H9 (cell line): Measurements from ENCODE around the gene SGTA. TPM values are rescaled to one million over a fixed set of nuclear protein-coding genes. Genes with fewer than 3 reads are reported as not detected.

Experiments
- DNase-seq: peaks from one replicate; pipeline ENCODE4 v3.0.0-alpha.2; 2017
- H2AFZ ChIP-seq: one replicate; pipeline ENCODE4 v1.6.1; 2013; ENCODE audit warnings: mild to moderate bottlenecking, low read length, control low read depth, moderate library complexity
- H2AK5ac ChIP-seq: 2 replicates; pipeline ENCODE4 v1.6.1; 2013; ENCODE audit warnings: low read length, control low read depth, mixed read lengths; ENCODE audit not compliant: insufficient read length
- H2BK120ac ChIP-seq: one replicate; pipeline ENCODE4 v1.6.1; 2013; ENCODE audit warnings: low read depth, mild to moderate bottlenecking, low read length, control low read depth, inconsistent platforms; ENCODE audit not compliant: poor library complexity, severe bottlenecking
- H2BK12ac ChIP-seq: 2 replicates; pipeline ENCODE4 v1.6.1; 2013; ENCODE audit warnings: low read length, control low read depth, mixed read lengths, low read depth; ENCODE audit not compliant: insufficient read length
- H2BK15ac ChIP-seq: 2 replicates; pipeline ENCODE4 v1.6.1; 2013; ENCODE audit warnings: low read depth, low read length, control low read depth
- H2BK20ac ChIP-seq: one replicate; pipeline ENCODE4 v1.6.1; 2013; ENCODE audit warnings: low read depth, mild to moderate bottlenecking, low read length, control low read depth, inconsistent platforms; ENCODE audit not compliant: poor library complexity, severe bottlenecking
- H2BK5ac ChIP-seq: 2 replicates; pipeline ENCODE4 v1.6.1; 2013; ENCODE audit warnings: low read length, control low read depth, mixed read lengths; ENCODE audit not compliant: insufficient read length
- H3K14ac ChIP-seq: 2 replicates; pipeline ENCODE4 v1.6.1; 2013; ENCODE audit warnings: low read length, control low read depth; ENCODE audit not compliant: insufficient read depth
- H3K18ac ChIP-seq: 2 replicates; pipeline ENCODE4 v1.6.1; 2013; ENCODE audit warnings: low read depth, mild to moderate bottlenecking, mixed read lengths, low read length, control low read depth; ENCODE audit not compliant: insufficient read length
- H3K23ac ChIP-seq: 2 replicates; pipeline ENCODE4 v1.6.1; 2013; ENCODE audit warnings: low read length, control low read depth, mixed read lengths, low read depth; ENCODE audit not compliant: insufficient read length
- H3K23me2 ChIP-seq: 2 replicates; pipeline ENCODE4 v1.6.1; 2013; ENCODE audit warnings: low read depth, mild to moderate bottlenecking, mixed read lengths, low read length, control low read depth; ENCODE audit not compliant: insufficient read length, poor library complexity, severe bottlenecking
- H3K27ac ChIP-seq: 2 replicates; pipeline ENCODE4 v1.5.1; 2013; ENCODE audit warnings: low read length, control low read depth, mixed read lengths, low read depth; ENCODE audit not compliant: insufficient read length
- H3K27me3 ChIP-seq: 2 replicates; pipeline ENCODE4 v1.6.1; 2013; ENCODE audit warnings: low read length, control low read depth, inconsistent platforms; ENCODE audit not compliant: insufficient read depth
- H3K4ac ChIP-seq: 2 replicates; pipeline ENCODE4 v1.6.1; 2013; ENCODE audit warnings: low read depth, mild to moderate bottlenecking, control low read depth, inconsistent platforms, low read length, moderate library complexity
- H3K4me1 ChIP-seq: 2 replicates; pipeline ENCODE4 v1.6.1; 2013; ENCODE audit warnings: low read length, control low read depth, inconsistent platforms; ENCODE audit not compliant: insufficient read depth
- H3K4me2 ChIP-seq: 2 replicates; pipeline ENCODE4 v1.6.1; 2013; ENCODE audit warnings: low read length, control low read depth, mixed read lengths; ENCODE audit not compliant: insufficient read length, insufficient read depth
- H3K56ac ChIP-seq: 2 replicates; pipeline ENCODE4 v1.6.1; 2013; ENCODE audit warnings: low read depth, mild to moderate bottlenecking, mixed read lengths, low read length, control low read depth; ENCODE audit not compliant: insufficient read length
- H3K79me1 ChIP-seq: 2 replicates; pipeline ENCODE4 v1.6.1; 2013; ENCODE audit warnings: low read depth, mild to moderate bottlenecking, moderate library complexity, low read length, control low read depth, inconsistent platforms; ENCODE audit not compliant: insufficient read depth, poor library complexity, severe bottlenecking
- H3K79me2 ChIP-seq: 2 replicates; pipeline ENCODE4 v1.6.1; 2013; ENCODE audit warnings: low read length, control low read depth, inconsistent platforms; ENCODE audit not compliant: insufficient read depth
- H3K9ac ChIP-seq: 2 replicates; pipeline ENCODE4 v1.6.1; 2013; ENCODE audit warnings: low read length, control low read depth, mixed read lengths; ENCODE audit not compliant: insufficient read length; ENCODE audit errors: extremely low read depth
- H3K9me3 ChIP-seq: one replicate; pipeline ENCODE4 v1.6.1; 2013; ENCODE audit warnings: low read depth, low read length, inconsistent platforms; ENCODE audit not compliant: control insufficient read depth
- H3T11ph ChIP-seq: one replicate; pipeline ENCODE4 v1.6.1; 2013; ENCODE audit warnings: mild to moderate bottlenecking, low read length, control low read depth, inconsistent platforms
- H4K20me1 ChIP-seq: one replicate; pipeline ENCODE4 v1.6.1; 2013; ENCODE audit not compliant: control insufficient read depth, insufficient read length, insufficient read depth
- H4K5ac ChIP-seq: 2 replicates; pipeline ENCODE4 v1.6.1; 2013; ENCODE audit warnings: low read depth, mild to moderate bottlenecking, mixed read lengths, low read length, control low read depth; ENCODE audit not compliant: insufficient read length
- H4K8ac ChIP-seq: replicated peaks from 2 replicates; pipeline ENCODE4 v1.6.1; 2013; ENCODE audit warnings: low read length, control low read depth, mixed read lengths, low read depth; ENCODE audit not compliant: insufficient read length
- H4K91ac ChIP-seq: 2 replicates; pipeline ENCODE4 v1.6.1; 2013; ENCODE audit warnings: low read depth, mild to moderate bottlenecking, moderate library complexity, mixed read lengths, low read length, control low read depth; ENCODE audit not compliant: insufficient read length
- H3K27ac Mint-ChIP-seq, 3 experiments: 2 replicates in 2 of 3; 3 replicates in 1 of 3; pipeline ENCODE4 v1.8.0; 2020 to 2021; ENCODE audit warnings: mixed read lengths in 3 of 3, mild to moderate bottlenecking in 1 of 3, moderate library complexity in 1 of 3
- H3K27me3 Mint-ChIP-seq: 2 replicates; pipeline ENCODE4 v1.8.0; 2021; ENCODE audit warnings: low read depth, mild to moderate bottlenecking, moderate library complexity, mixed read lengths
- H3K36me3 Mint-ChIP-seq, 3 experiments: 2 replicates in 2 of 3; 3 replicates in 1 of 3; pipeline ENCODE4 v1.8.0; 2020 to 2021; ENCODE audit warnings: low read depth in 3 of 3, mixed read lengths in 3 of 3; ENCODE audit not compliant: insufficient read depth in 1 of 3
- H3K4me1 Mint-ChIP-seq, 2 experiments: 2 replicates each; pipeline ENCODE4 v1.8.0; 2020; ENCODE audit warnings: mixed read lengths in 2 of 2
- H3K4me3 Mint-ChIP-seq, 2 experiments: 2 replicates in 1 of 2; 3 replicates in 1 of 2; pipeline ENCODE4 v1.8.0; 2020 to 2021; ENCODE audit warnings: mild to moderate bottlenecking in 2 of 2, mixed read lengths in 2 of 2, moderate library complexity in 1 of 2
- H3K9me3 Mint-ChIP-seq, 2 experiments: 2 replicates in 1 of 2; 3 replicates in 1 of 2; pipeline ENCODE4 v1.8.0; 2020; ENCODE audit warnings: mild to moderate bottlenecking in 2 of 2, mixed read lengths in 2 of 2, moderate library complexity in 1 of 2
- CTCF ChIP-seq: fragments of 200-600 bp; sonication (generic); conservative IDR thresholded peaks from 3 replicates; pipeline ENCODE4 v1.8.0; 2021; ENCODE audit warnings: antibody characterized with exemption, mild to moderate bottlenecking
- WGBS: extraction: QIAGEN DNeasy Blood & Tissue Kit; methylation state at CpG from one replicate; pipeline ENCODE4 v1.1.7; 2013; ENCODE audit warnings: missing lambda C conversion rate, low lambda C conversion rate, mixed read lengths; ENCODE audit not compliant: insufficient read length; ENCODE audit errors: extremely low coverage; 5-methylcytosine and 5-hydroxymethylcytosine counted together
- long read RNA-seq: library from polyadenylated mRNA; unstranded; transcript quantifications from one replicate; pipeline ENCODE4 v2.0.0, GENCODE V29; 2020
- total RNA-seq: library from RNA; stranded (reverse); gene quantifications from 2 replicates; pipeline ENCODE4 v1.2.1, GENCODE V29; 2021

Gene SGTA
- total RNA-seq: 102 TPM in 2 replicates
- long read RNA-seq, transcript SGTA-201 (12 exons, 2,330 nt): major isoform, 1,315 of 1,544 reads
- long read RNA-seq, partial matches to known transcripts: 106 of 1,544 reads
- long read RNA-seq, other reads (novel, unspliced or antisense): 123 of 1,544 reads

- TF ChIP-seq CTCF: peak; percentile 55
- Histone ChIP-seq H4K20me1 (no peaks in the 10 kb centered on the region), H2BK20ac (no peak within 1 kb of the TSS), H3K27ac (no peak within 1 kb of the TSS), H3K23ac (no peak within 1 kb of the TSS), H3K79me2 (peaks cover 51% of the 10 kb centered on the region), H3T11ph (no peak within 1 kb of the TSS), H2BK12ac (no peak within 1 kb of the TSS), H3K56ac (no peak within 1 kb of the TSS), H3K9me3 (no peaks in the 10 kb centered on the region), H3K4ac (no peak within 1 kb of the TSS), H2AFZ (no peak within 1 kb of the TSS), H3K4me1 (no peaks in the 10 kb centered on the region), H2BK5ac (no peak within 1 kb of the TSS), H2BK15ac (no peak within 1 kb of the TSS), H3K4me2 (peak within 1 kb of the TSS; percentile 82), H2BK120ac (no peak within 1 kb of the TSS), H3K9ac (peak within 1 kb of the TSS; percentile 80), H3K18ac (peak within 1 kb of the TSS; percentile 52), H3K27me3 (no peaks in the 10 kb centered on the region), H2AK5ac (no peak within 1 kb of the TSS), H4K8ac (no peak within 1 kb of the TSS), H4K5ac (no peak within 1 kb of the TSS), H3K79me1 (peaks cover 13% of the 10 kb centered on the region), H4K91ac (no peak within 1 kb of the TSS), H3K23me2 (peaks cover 11% of the 10 kb centered on the region), H3K14ac (peak within 1 kb of the TSS; percentile 57; the same call in 1 of the 2 replicates)
- Mint-ChIP-seq H3K36me3 (peaks cover 13 to 36% (median 28%) of the 10 kb centered on the region in 3 experiments), H3K4me3 (peak within 1 kb of the TSS; percentile 90 to 97), H3K27me3 (no peaks in the 10 kb centered on the region; the same call in 1 of the 2 replicates), H3K9me3 (peaks cover 0 to 4% of the 10 kb centered on the region in 2 experiments; a peak in 1 of 5 replicates), H3K4me1 (peaks cover 14 to 32% of the 10 kb centered on the region in 2 experiments), H3K27ac (peak within 1 kb of the TSS; percentile 65 to 96 (median 95); a peak in 6 of 7 replicates)
- DNase-seq: peak; percentile 99
- no CpG with 5 or more reads among the region's 68 CpGs for WGBS
Observed at GRCh38 chr19:2782936-2783780, at the start of gene SGTA. Gene SGTA (minus strand): TSS chr19:2783273. CDS start chr19:2769068, 14,205 bp downstream.
